Neutrophil (primary cell): Measurements from ENCODE around the gene PCDHGA2.

Experiments
- H3K27ac ChIP-seq: fragments of 200-600 bp; sonication (generic); 2 replicates; pipeline ENCODE4 v1.5.1; 2016; ENCODE audit warnings: mild to moderate bottlenecking, moderate library complexity
- H3K27me3 ChIP-seq: fragments of 200-600 bp; sonication (generic); 2 replicates; pipeline ENCODE4 v1.6.0; 2016; ENCODE audit warnings: mild to moderate bottlenecking
- H3K36me3 ChIP-seq: fragments of 200-600 bp; sonication (generic); 2 replicates; pipeline ENCODE4 v1.5.1; 2017
- H3K4me1 ChIP-seq, 2 experiments: fragments of 200-600 bp in 1 of 2; sonication (generic) in 1 of 2; 1 replicate in 1 of 2; 2 replicates in 1 of 2; pipeline versions ENCODE4 v1.5.1 to v1.6.1; 2013 to 2016; ENCODE audit warnings: low read depth in 1 of 2, low read length in 1 of 2, mild to moderate bottlenecking in 1 of 2, moderate library complexity in 1 of 2; ENCODE audit not compliant: control insufficient read depth in 1 of 2, insufficient read depth in 1 of 2
- H3K4me3 ChIP-seq, 2 experiments: fragments of 200-600 bp in 1 of 2; sonication (generic) in 1 of 2; 1 replicate in 1 of 2; 2 replicates in 1 of 2; pipeline ENCODE4 v1.5.1; 2013 to 2016; ENCODE audit warnings: low read depth in 1 of 2, low read length in 1 of 2, mild to moderate bottlenecking in 1 of 2, moderate library complexity in 1 of 2
- H3K9me3 ChIP-seq: fragments of 200-600 bp; sonication (generic); 2 replicates; pipeline ENCODE4 v1.5.1; 2016
- TF ChIP-seq, protein P1 (sequence below): fragments of 200-600 bp; sonication (generic); IDR thresholded peaks from 2 replicates; pipeline ENCODE4 v1.5.1; 2016; ENCODE audit warnings: antibody characterized with exemption

PCDHGA2 gene

GRCh38 chr5:141319202-141319601, 19.4 kb upstream of the PCDHGA2 start:
- TF ChIP-seq, protein P1, sequence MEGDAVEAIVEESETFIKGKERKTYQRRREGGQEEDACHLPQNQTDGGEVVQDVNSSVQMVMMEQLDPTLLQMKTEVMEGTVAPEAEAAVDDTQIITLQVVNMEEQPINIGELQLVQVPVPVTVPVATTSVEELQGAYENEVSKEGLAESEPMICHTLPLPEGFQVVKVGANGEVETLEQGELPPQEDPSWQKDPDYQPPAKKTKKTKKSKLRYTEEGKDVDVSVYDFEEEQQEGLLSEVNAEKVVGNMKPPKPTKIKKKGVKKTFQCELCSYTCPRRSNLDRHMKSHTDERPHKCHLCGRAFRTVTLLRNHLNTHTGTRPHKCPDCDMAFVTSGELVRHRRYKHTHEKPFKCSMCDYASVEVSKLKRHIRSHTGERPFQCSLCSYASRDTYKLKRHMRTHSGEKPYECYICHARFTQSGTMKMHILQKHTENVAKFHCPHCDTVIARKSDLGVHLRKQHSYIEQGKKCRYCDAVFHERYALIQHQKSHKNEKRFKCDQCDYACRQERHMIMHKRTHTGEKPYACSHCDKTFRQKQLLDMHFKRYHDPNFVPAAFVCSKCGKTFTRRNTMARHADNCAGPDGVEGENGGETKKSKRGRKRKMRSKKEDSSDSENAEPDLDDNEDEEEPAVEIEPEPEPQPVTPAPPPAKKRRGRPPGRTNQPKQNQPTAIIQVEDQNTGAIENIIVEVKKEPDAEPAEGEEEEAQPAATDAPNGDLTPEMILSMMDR = no peak
- no peak overlapping the region for H3K27ac ChIP-seq
- H3K36me3 ChIP-seq = no peaks in the 10 kb centered on the region
- peaks cover 4% of the 10 kb centered on the region for H3K27me3 ChIP-seq
- H3K4me1 ChIP-seq = peaks cover 12 to 15% of the 10 kb centered on the region in 2 experiments
- H3K9me3 ChIP-seq = peaks cover 38% of the 10 kb centered on the region
- H3K4me3 ChIP-seq = peak overlapping the region; percentile 81

GRCh38 chr5:141319699-141320098, 18.9 kb upstream of the PCDHGA2 start:
- peak overlapping the region; percentile 81 for H3K4me3 ChIP-seq

GRCh38 chr5:141320225-141321169, 18.1 kb upstream of the PCDHGA2 start, which contains the start of gene TAF7:
Gene TAF7 (minus strand): TSS chr5:141320784. CDS start chr5:141320044, 740 bp downstream.
- H3K27ac ChIP-seq = peak within 1 kb of the TSS; percentile 95
- peak within 1 kb of the TSS; percentile 81 for H3K4me3 ChIP-seq
- peaks cover 16% of the 10 kb centered on the region for H3K27me3 ChIP-seq
- H3K36me3 ChIP-seq = no peaks in the 10 kb centered on the region
- TF ChIP-seq, protein P1 = peak; percentile 91
- peaks cover 33% of the 10 kb centered on the region for H3K9me3 ChIP-seq
- H3K4me1 ChIP-seq = peaks cover 12 to 15% of the 10 kb centered on the region in 2 experiments

More at GRCh38 chr5:141319699-141320098, 18.9 kb upstream of the PCDHGA2 start:
- H3K4me1 ChIP-seq = peaks cover 12 to 15% of the 10 kb centered on the region in 2 experiments
- peaks cover 8% of the 10 kb centered on the region for H3K27me3 ChIP-seq
- no peaks in the 10 kb centered on the region for H3K36me3 ChIP-seq
- TF ChIP-seq, protein P1 = no peak
- peak overlapping the region; percentile 95 for H3K27ac ChIP-seq
- peaks cover 38% of the 10 kb centered on the region for H3K9me3 ChIP-seq

- peaks cover 12 to 15% of the 10 kb centered on the region in 2 experiments for H3K4me1 ChIP-seq
- H3K9me3 ChIP-seq = peaks cover 32% of the 10 kb centered on the region
- H3K27me3 ChIP-seq = peaks cover 34% of the 10 kb centered on the region
- H3K4me3 ChIP-seq = no peak overlapping the region
- no peak overlapping the region for H3K27ac ChIP-seq
- no peaks in the 10 kb centered on the region for H3K36me3 ChIP-seq
- TF ChIP-seq, protein P1 = no peak
Measured at GRCh38 chr5:141322261-141322660, 16.3 kb upstream of the PCDHGA2 start.

DNA sequence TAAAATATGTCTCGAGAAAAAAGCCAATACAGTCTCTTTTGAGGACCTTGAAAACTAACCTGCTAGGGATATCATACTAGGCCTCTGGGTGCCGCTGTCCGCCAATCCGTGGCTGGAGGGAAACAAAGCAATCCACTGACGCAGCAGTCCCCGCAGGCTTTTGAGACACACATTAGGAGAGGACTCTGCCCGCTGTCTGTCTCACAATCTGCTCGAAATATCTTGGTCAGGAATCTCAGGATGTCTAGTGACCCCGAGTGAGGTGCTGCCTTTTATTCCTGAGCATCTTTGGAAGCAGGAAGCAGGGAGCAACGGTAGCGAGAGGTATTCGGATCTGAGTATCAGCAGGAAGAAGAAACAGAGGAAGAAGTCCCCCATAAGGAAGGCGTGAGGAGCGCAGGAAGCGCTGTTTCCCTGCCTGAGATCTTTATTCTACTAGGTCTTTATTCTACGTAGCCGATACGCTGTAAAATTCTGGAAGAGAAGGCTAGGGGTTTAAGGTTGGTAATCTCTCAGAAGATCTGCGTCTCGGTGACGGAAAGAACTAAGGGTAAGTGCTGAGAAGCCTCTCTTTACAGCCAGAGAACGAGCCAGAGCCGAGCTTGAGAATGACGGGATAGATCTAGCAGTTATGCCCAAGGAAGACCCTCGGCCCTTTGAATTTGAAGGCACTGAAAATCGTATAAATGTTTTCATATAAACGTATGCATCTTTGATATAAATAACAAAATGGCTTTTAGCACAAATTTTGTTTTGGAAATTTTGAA, 12.3 kb upstream of the PCDHGA2 start:
- H3K9me3 ChIP-seq = peaks cover 20% of the 10 kb centered on the region
- no peaks in the 10 kb centered on the region for H3K36me3 ChIP-seq
- H3K4me3 ChIP-seq = peak overlapping the region in 1 of 2 experiments; percentile 23
- no peak overlapping the region for H3K27ac ChIP-seq
- TF ChIP-seq, protein P1 = no peak
- peaks cover under 1 to 2% of the 10 kb centered on the region in 2 experiments for H3K4me1 ChIP-seq
- peaks cover 74% of the 10 kb centered on the region for H3K27me3 ChIP-seq
